C4-2B (cell line): ENCODE measurements around the gene AHI1.
"Not testable (repeated sequence)": the region's sequence is repeated elsewhere in the genome, so short reads cannot be mapped to it uniquely, and the experiment has no call there.

Experiments used
- CTCF ChIP-seq: fragments of 450-650 bp; conservative IDR thresholded peaks from 2 replicates; pipeline ENCODE4 v1.5.1; 2017; ENCODE audit warnings: mild to moderate bottlenecking
- ZFX ChIP-seq: fragments of 450-650 bp; IDR thresholded peaks from 2 replicates; pipeline ENCODE4 v1.6.1; 2017

- TF ChIP-seq CTCF, ZFX: not testable (repeated sequence)
Observed at GRCh38 chr6:135339920-135340319, 157.6 kb downstream of the AHI1 start.
